Measurements from ENCODE around the gene TMEM14B. TPM values are rescaled to one million over a fixed set of nuclear protein-coding genes. Genes with fewer than 3 reads are reported as not detected.

Gene TMEM14B
- total and polyA plus RNA-seq, 2 donors (not counting 3 experiments of a cell fraction or from before 2014, with no cell fraction given) = 58.2 to 73.1 TPM

- TF ChIP-seq MYC (IDR thresholded peaks at IDR 0.05; ENCODE audit: low read depth, low read length) = no peak
- no peak for TF ChIP-seq MAX (IDR thresholded peaks at IDR 0.05; ENCODE audit: insufficient read depth, insufficient read length)
- no peak for TF ChIP-seq CTCF (IDR thresholded peaks at IDR 0.05; ENCODE audit: extremely low read depth in 1 of 2, insufficient read depth in 1 of 2, low read depth in 1 of 2, low read length in 2 of 2)
- no peak for TF ChIP-seq FOS (IDR thresholded peaks at IDR 0.05; ENCODE audit: borderline replicate concordance, insufficient read depth, low read length)
- no peak for TF ChIP-seq EZH2 (IDR thresholded peaks at IDR 0.05; ENCODE audit: borderline replicate concordance, low read depth, low read length, severe bottlenecking)
- TF ChIP-seq POLR2A (IDR thresholded peaks at IDR 0.05; ENCODE audit: low read depth, low read length) = no peak
- TF ChIP-seq GATA2 (IDR thresholded peaks at IDR 0.05; ENCODE audit: insufficient read depth, insufficient read length, low read depth, low read length) = no peak
- no peak for TF ChIP-seq JUN (IDR thresholded peaks at IDR 0.05; ENCODE audit: borderline replicate concordance, insufficient read depth, insufficient read length, low read depth)
- TF ChIP-seq POLR2AphosphoS5 (IDR thresholded peaks at IDR 0.05; ENCODE audit: insufficient read depth, low read depth, low read length) = no peak
- H3K27ac ChIP-seq (ENCODE audit: insufficient read depth, low read depth, low read length) = no peak overlapping the region
- no peak for FAIRE-seq
Measured at GRCh38 chr6:10771371-10771894, 23.8 kb downstream of the TMEM14B start.

More at GRCh38 chr6:10771371-10771894, 23.8 kb downstream of the TMEM14B start:
- H3K27me3 ChIP-seq (ENCODE audit: control insufficient read depth in 2 of 2, insufficient read depth in 2 of 2, low read length in 2 of 2) = no peaks in the 10 kb centered on the region
- no peak overlapping the region for H3K9ac ChIP-seq (replicated peaks; ENCODE audit: extremely low read depth, insufficient read depth, low read length)
- no peaks in the 10 kb centered on the region for H4K20me1 ChIP-seq (replicated peaks; ENCODE audit: control insufficient read depth, extremely low read depth, insufficient read depth, low read length)
- no peak overlapping the region for H2AFZ ChIP-seq (ENCODE audit: low read depth, low read length)
- no peaks in the 10 kb centered on the region for H3K9me3 ChIP-seq (replicated peaks; ENCODE audit: control insufficient read depth, insufficient read depth, low read length)
- H3K4me2 ChIP-seq (ENCODE audit: insufficient read depth, low read length) = no peak overlapping the region
- ChIA-PET CTCF (no interaction called here), POLR2A (no interaction called here)
- H3K4me1 ChIP-seq (ENCODE audit: control insufficient read depth, extremely low read depth, insufficient read depth, low read length) = no peaks in the 10 kb centered on the region
- no TSS peak for BruUV-seq (replicated peaks)
- DNase-seq (ENCODE audit: low read depth, low spot score) = no peak
- H3K4me3 ChIP-seq (replicated peaks in 1 of 3; ENCODE audit: insufficient read depth in 1 of 3, low read depth in 1 of 3, low read length in 3 of 3) = no peak overlapping the region
- intact Hi-C loops (cut with micrococcal nuclease) (no loop called here), dilution Hi-C loops (cut with MboI; ENCODE audit: extremely low pct_ligation_motif_present, low sequenced_read_pairs) (no loop called here)
- H3K9me1 ChIP-seq (replicated peaks; ENCODE audit: control insufficient read depth, extremely low read depth, insufficient read depth, low read length) = no peaks in the 10 kb centered on the region
- H3K79me2 ChIP-seq (ENCODE audit: control insufficient read depth, insufficient read depth, low read length) = no peaks in the 10 kb centered on the region
- H3K36me3 ChIP-seq (ENCODE audit: control insufficient read depth in 2 of 2, extremely low read depth in 1 of 2, insufficient read depth in 2 of 2, low read length in 2 of 2) = peaks cover 0 to 2% of the 10 kb centered on the region in 2 experiments
